ENCODE results near the gene UBE2C. TPM values are rescaled to one million over a fixed set of nuclear protein-coding genes. Genes with fewer than 3 reads are reported as not detected.
A peak's percentile ranks its signal among the peaks of the same experiment; 100 is the strongest.

The UBE2C gene
- total RNA-seq, 1 experiment from 2014 or later: 423 TPM

DNA sequence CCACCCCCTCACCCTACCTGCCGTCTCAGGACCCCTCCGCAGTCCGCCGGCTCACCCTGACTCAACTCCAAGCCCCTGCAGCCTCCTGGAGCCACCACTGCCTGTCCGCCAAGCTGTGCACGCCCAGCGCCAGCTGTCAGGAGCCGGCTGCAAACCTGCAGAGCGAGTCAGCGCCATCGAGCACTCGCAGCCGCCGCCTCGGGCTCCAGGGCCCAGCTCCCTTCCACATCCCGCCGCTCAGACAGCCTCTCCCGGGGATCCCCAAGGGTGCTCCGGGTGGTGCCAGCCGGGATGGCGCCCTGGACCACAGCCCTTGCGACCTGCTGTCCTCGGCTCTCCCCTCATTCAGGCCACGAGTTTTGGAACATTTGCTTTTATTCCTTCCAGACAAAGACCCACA is 10.4 kb downstream of the UBE2C start:
- DNase-seq: no peak
- Histone ChIP-seq H3K4me1 (peaks cover 9% of the 10 kb centered on the region; the same call in 1 of the 2 replicates), H3K27me3 (replicated peaks; ENCODE audit: control insufficient read depth, insufficient read depth, low read length) (no peaks in the 10 kb centered on the region), H3K4me3 (ENCODE audit: low read depth, low read length) (no peak overlapping the region), H3K36me3 (ENCODE audit: control insufficient read depth, insufficient read depth, low read length) (no peaks in the 10 kb centered on the region), H3K9me3 (no peaks in the 10 kb centered on the region)
- Mint-ChIP-seq H3K9me3 (ENCODE audit: unreplicated experiment) (no peaks in the 10 kb centered on the region), H3K27me3 (ENCODE audit: insufficient read depth, unreplicated experiment) (no peaks in the 10 kb centered on the region), H3K27ac (ENCODE audit: unreplicated experiment) (no peak overlapping the region), H3K4me1 (ENCODE audit: low read depth, unreplicated experiment) (peaks cover 17% of the 10 kb centered on the region), H3K36me3 (ENCODE audit: insufficient read depth, unreplicated experiment) (no peaks in the 10 kb centered on the region), H3K4me3 (ENCODE audit: unreplicated experiment) (no peak overlapping the region)
- intact Hi-C loops (cut with micrococcal nuclease; ENCODE audit: unreplicated experiment): no loop called here
- ChIA-PET POLR2A (no interaction called here), CTCF (interaction anchor here (0.7 to 1.3 kb wide), 2 partner anchors 126 to 141 kb away, joined by 5 to 6 read pairs; no protein-coding TSS in a partner anchor)
- TF ChIP-seq, protein P1, sequence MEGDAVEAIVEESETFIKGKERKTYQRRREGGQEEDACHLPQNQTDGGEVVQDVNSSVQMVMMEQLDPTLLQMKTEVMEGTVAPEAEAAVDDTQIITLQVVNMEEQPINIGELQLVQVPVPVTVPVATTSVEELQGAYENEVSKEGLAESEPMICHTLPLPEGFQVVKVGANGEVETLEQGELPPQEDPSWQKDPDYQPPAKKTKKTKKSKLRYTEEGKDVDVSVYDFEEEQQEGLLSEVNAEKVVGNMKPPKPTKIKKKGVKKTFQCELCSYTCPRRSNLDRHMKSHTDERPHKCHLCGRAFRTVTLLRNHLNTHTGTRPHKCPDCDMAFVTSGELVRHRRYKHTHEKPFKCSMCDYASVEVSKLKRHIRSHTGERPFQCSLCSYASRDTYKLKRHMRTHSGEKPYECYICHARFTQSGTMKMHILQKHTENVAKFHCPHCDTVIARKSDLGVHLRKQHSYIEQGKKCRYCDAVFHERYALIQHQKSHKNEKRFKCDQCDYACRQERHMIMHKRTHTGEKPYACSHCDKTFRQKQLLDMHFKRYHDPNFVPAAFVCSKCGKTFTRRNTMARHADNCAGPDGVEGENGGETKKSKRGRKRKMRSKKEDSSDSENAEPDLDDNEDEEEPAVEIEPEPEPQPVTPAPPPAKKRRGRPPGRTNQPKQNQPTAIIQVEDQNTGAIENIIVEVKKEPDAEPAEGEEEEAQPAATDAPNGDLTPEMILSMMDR (IDR thresholded peaks at IDR 0.05; ENCODE audit: insufficient read depth in 1 of 2, low read depth in 1 of 2, low read length in 1 of 2, severe bottlenecking in 1 of 2, unreplicated experiment in 1 of 2): no peak
- BruUV-seq (replicated peaks): no TSS peak

DNA sequence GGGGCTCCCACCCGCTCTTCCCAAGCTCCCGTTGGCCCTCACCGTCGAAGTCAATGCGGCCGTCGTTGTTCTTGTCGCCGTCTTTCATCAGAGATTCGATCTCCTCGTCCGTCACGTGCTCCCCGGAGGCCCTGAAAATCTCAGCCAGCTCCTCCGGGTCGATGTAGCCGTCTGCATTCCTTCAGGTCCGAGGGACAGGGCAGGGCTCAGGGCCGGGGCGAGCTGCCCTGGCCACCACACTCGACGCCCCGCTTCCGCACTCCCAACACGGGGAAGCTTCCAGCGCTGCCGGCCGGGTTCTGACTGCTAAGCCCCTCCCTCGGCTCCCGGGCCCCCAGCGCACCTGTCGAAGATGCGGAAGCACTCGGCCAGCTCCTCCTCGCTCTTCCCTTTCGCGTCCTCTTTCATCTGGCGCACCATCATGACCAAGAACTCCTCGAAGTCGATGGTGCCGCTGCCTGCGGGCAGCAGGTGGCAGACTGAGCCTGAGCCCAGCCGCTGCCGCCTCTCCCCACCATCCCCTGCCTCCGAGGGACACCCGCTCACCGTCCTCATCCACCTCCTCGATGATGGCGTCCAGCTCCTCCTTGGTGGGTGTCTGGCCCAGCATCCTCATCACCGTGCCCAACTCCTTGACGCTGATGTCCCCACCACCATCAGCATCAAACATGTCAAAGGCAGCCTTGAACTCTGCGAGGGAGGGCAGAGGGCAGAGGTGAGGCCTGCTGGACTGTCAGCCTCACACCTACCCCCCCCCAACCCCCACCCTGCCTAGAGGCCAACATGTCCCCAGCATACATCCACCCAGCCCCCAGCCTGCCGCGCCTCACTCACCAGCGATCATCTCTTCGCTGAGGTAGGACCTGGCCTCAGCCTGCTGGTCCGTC is 11.7 kb downstream of the UBE2C start:
- no peak overlapping the region for H3K4me3 ChIP-seq (ENCODE audit: low read depth, low read length)
- no peaks in the 10 kb centered on the region for H3K9me3 Mint-ChIP-seq (ENCODE audit: unreplicated experiment)
- intact Hi-C loops (cut with micrococcal nuclease; ENCODE audit: unreplicated experiment): no loop called here
- ChIA-PET POLR2A (no interaction called here), CTCF (interaction anchor here (0.5 to 1.2 kb wide), 7 partner anchors 9 to 190 kb away, joined by 3 to 4 read pairs (median 3); partner anchors contain the start of gene ZSWIM1)
- no peaks in the 10 kb centered on the region for H3K9me3 ChIP-seq
- no peak overlapping the region for H3K27ac Mint-ChIP-seq (ENCODE audit: unreplicated experiment)
- no peaks in the 10 kb centered on the region for H3K27me3 Mint-ChIP-seq (ENCODE audit: insufficient read depth, unreplicated experiment)
- H3K4me3 Mint-ChIP-seq (ENCODE audit: unreplicated experiment): no peak overlapping the region
- H3K36me3 ChIP-seq (ENCODE audit: control insufficient read depth, insufficient read depth, low read length): no peaks in the 10 kb centered on the region
- TF ChIP-seq, protein P1 (IDR thresholded peaks at IDR 0.05; ENCODE audit: insufficient read depth in 1 of 2, low read depth in 1 of 2, low read length in 1 of 2, severe bottlenecking in 1 of 2, unreplicated experiment in 1 of 2): peak; percentile 26 to 45
- DNase-seq: peak in 1 of 2 experiments; percentile 63
- no peaks in the 10 kb centered on the region; the same call in 1 of the 2 replicates for H3K4me1 ChIP-seq
- no TSS peak for BruUV-seq (replicated peaks)
- H3K27me3 ChIP-seq (replicated peaks; ENCODE audit: control insufficient read depth, insufficient read depth, low read length): no peaks in the 10 kb centered on the region
- no peaks in the 10 kb centered on the region for H3K36me3 Mint-ChIP-seq (ENCODE audit: insufficient read depth, unreplicated experiment)
- H3K4me1 Mint-ChIP-seq (ENCODE audit: low read depth, unreplicated experiment): peaks cover 9% of the 10 kb centered on the region

DNA sequence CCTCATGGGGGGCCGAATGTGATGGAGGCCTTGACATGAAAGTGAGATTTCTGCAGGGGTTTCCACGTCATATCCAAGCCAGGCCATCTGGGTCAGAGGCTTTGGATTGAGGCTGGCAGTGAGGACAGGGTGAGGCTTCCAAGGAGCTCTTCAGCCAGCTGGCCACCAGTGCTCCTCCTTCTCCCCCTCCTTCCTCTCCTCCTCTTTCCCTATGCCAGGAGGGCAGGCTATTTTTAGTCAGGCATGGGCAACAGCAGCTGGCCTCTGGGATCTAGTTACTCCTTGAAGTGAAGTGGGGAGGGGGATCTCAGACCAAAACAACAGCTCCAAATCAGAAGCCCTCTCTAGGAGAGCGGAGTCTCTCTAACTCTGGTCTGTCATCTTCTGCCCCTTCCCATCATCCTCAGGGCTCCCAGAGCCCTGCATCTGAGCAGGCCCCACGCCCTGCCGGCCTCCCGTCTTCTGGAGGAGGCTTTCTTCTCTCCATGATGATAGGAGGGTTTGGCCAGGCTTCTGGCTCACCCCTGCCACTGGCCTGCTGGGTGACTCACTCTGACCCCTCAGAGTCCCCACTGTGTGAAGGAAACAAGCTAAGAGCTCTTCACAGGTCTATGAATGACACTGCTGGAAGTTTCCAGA is 14.1 kb downstream of the UBE2C start:
- Histone ChIP-seq H3K36me3 (ENCODE audit: control insufficient read depth, insufficient read depth, low read length) (no peaks in the 10 kb centered on the region), H3K4me1 (no peaks in the 10 kb centered on the region; the same call in 1 of the 2 replicates), H3K4me3 (ENCODE audit: low read depth, low read length) (no peak overlapping the region), H3K27me3 (replicated peaks; ENCODE audit: control insufficient read depth, insufficient read depth, low read length) (no peaks in the 10 kb centered on the region), H3K9me3 (no peaks in the 10 kb centered on the region)
- no peak for DNase-seq
- Mint-ChIP-seq H3K9me3 (ENCODE audit: unreplicated experiment) (no peaks in the 10 kb centered on the region), H3K4me1 (ENCODE audit: low read depth, unreplicated experiment) (peaks cover 15% of the 10 kb centered on the region), H3K27me3 (ENCODE audit: insufficient read depth, unreplicated experiment) (no peaks in the 10 kb centered on the region), H3K36me3 (ENCODE audit: insufficient read depth, unreplicated experiment) (no peaks in the 10 kb centered on the region), H3K27ac (ENCODE audit: unreplicated experiment) (no peak overlapping the region), H3K4me3 (ENCODE audit: unreplicated experiment) (no peak overlapping the region)
- ChIA-PET POLR2A (no interaction called here), CTCF (interaction anchor here (0.6 to 1.2 kb wide), 3 partner anchors 10 to 144 kb away, joined by 3 to 5 read pairs (median 3); no protein-coding TSS in a partner anchor)
- TF ChIP-seq, protein P1 (IDR thresholded peaks at IDR 0.05; ENCODE audit: insufficient read depth in 1 of 2, low read depth in 1 of 2, low read length in 1 of 2, severe bottlenecking in 1 of 2, unreplicated experiment in 1 of 2): no peak
- BruUV-seq (replicated peaks): no TSS peak
- intact Hi-C loops (cut with micrococcal nuclease; ENCODE audit: unreplicated experiment): no loop called here

All from Caco-2 (cell line).